Nephron (organoid): ENCODE data around the gene SFRP4.

Experiments
- H3K27ac Mint-ChIP-seq, 3 experiments: 2 replicates each; pipeline ENCODE4 v1.8.0; 2020; ENCODE audit warnings: mixed read lengths in 3 of 3, mild to moderate bottlenecking in 2 of 3, moderate library complexity in 1 of 3
- H3K27me3 Mint-ChIP-seq: 2 replicates; pipeline ENCODE4 v1.8.0; 2021; ENCODE audit warnings: low read depth, mild to moderate bottlenecking, moderate library complexity, mixed read lengths
- H3K36me3 Mint-ChIP-seq: 2 replicates; pipeline ENCODE4 v1.8.0; 2020; ENCODE audit warnings: low read depth, mixed read lengths
- H3K4me1 Mint-ChIP-seq: 2 replicates; pipeline ENCODE4 v1.8.0; 2020; ENCODE audit warnings: mixed read lengths
- H3K4me3 Mint-ChIP-seq, 3 experiments: 2 replicates each; pipeline ENCODE4 v1.8.0; 2020; ENCODE audit warnings: mild to moderate bottlenecking in 3 of 3, mixed read lengths in 3 of 3, moderate library complexity in 2 of 3
- H3K9me3 Mint-ChIP-seq: 2 replicates; pipeline ENCODE4 v1.8.0; 2020; ENCODE audit warnings: mixed read lengths
- TF ChIP-seq, protein P1 (sequence below), 3 experiments: fragments of 200-600 bp; sonication (generic); IDR thresholded peaks; one replicate each; pipeline ENCODE4 v1.5.0; 2021; ENCODE audit warnings: antibody characterized with exemption in 3 of 3; ENCODE audit not compliant: unreplicated experiment in 3 of 3

Gene SFRP4

DNA sequence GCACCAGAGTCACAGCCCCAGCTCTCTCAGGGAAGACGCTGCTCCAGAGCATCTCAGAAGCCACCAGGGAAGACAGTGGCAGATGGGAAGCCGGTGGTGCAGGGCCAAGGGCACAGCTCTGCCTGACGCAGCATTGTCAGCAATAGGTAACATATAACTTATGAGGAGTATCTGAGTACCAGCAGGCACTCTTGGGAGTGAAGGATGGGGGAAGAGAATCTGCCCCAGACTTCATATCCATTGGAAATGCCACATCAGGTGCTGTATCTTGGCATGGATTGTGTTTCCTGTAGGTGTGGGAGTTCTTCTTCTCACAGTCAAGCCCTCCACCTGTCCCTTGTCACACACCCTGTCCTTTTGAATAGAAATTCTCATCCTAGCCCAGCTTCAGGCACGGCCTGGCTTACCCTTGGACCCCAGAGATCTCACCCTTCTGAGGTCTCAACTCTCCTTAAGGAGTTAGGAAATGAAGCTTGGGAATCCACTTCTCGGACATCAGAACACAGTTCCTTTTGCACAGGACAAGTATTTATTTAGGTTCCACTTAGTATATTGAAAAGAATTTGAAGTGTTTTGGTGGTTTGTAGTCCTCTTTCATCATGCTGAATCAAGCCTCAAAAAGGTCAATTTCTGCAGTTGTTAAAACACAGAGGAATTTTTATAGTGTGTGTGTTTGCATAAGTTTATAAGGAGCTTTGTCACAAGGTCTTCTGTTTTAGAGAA lies 13.8 kb upstream of the SFRP4 start:
- Mint-ChIP-seq H3K4me3 (no peak overlapping the region), H3K36me3 (no peaks in the 10 kb centered on the region), H3K27me3 (no peaks in the 10 kb centered on the region), H3K27ac (no peak overlapping the region), H3K4me1 (peaks cover 9% of the 10 kb centered on the region), H3K9me3 (peaks cover 8% of the 10 kb centered on the region)
- TF ChIP-seq, protein P1, sequence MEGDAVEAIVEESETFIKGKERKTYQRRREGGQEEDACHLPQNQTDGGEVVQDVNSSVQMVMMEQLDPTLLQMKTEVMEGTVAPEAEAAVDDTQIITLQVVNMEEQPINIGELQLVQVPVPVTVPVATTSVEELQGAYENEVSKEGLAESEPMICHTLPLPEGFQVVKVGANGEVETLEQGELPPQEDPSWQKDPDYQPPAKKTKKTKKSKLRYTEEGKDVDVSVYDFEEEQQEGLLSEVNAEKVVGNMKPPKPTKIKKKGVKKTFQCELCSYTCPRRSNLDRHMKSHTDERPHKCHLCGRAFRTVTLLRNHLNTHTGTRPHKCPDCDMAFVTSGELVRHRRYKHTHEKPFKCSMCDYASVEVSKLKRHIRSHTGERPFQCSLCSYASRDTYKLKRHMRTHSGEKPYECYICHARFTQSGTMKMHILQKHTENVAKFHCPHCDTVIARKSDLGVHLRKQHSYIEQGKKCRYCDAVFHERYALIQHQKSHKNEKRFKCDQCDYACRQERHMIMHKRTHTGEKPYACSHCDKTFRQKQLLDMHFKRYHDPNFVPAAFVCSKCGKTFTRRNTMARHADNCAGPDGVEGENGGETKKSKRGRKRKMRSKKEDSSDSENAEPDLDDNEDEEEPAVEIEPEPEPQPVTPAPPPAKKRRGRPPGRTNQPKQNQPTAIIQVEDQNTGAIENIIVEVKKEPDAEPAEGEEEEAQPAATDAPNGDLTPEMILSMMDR (IDR thresholded peaks at IDR 0.05; ENCODE audit: unreplicated experiment in 3 of 3), result no peak

DNA sequence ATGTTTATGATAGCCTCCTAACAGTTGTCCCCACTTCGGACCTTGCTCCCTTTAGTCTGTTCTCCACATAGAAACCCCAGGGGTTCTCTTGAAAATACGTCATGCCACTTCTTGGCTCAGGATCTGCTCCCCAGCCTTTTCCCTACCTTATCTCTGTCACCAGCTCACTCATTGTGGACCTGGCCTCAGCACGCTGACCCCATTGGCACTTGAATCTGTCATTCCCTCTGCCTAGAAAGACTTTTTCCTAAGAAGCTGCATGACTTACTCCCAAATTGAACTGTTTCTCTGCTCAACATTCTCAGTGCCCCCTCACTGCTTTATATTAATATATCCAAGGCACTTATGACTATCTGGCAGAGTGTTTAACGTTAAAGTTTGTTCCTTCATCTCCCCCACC lies 12.3 kb upstream of the SFRP4 start:
- Mint-ChIP-seq H3K27ac (no peak overlapping the region), H3K9me3 (peaks cover 6% of the 10 kb centered on the region), H3K27me3 (no peaks in the 10 kb centered on the region), H3K36me3 (no peaks in the 10 kb centered on the region), H3K4me3 (no peak overlapping the region), H3K4me1 (peaks cover 16% of the 10 kb centered on the region)
- TF ChIP-seq, protein P1 (IDR thresholded peaks at IDR 0.05; ENCODE audit: unreplicated experiment in 3 of 3), result no peak

DNA sequence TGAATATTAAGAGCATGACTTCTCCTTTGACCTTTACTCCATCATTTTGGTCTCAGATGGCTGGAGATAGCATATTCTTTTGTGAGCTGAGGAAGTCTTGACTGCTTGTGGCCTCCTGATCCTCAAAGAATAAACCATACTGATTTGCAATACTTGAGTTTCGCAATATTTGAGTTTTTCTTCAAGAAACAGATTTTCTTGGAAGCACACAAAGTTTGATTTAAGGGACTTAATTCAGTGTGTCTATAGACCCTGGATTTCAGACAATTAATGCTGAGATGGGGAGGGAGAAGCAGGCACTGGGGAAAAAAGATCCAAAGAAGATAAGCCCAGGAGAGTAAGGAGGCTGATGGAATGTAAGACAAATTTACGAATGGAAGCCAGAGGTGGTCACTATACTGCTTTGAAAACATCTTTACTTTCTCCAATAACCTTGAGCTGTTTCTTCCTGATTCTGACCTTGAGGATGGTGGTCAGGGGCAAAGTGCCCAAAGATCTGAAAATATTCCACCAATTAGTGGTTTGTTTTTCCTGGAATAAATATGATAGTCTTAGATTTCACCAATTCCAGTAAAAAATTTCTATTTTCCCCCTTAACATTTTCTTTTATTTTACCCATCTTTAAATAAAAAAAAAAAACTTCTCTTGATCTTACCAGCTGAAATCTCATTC lies 11.3 kb upstream of the SFRP4 start:
- no peak overlapping the region for H3K27ac Mint-ChIP-seq
- peaks cover 12% of the 10 kb centered on the region for H3K4me1 Mint-ChIP-seq
- H3K9me3 Mint-ChIP-seq, result peaks cover 8% of the 10 kb centered on the region
- no peaks in the 10 kb centered on the region for H3K36me3 Mint-ChIP-seq
- TF ChIP-seq, protein P1 (IDR thresholded peaks at IDR 0.05; ENCODE audit: unreplicated experiment in 3 of 3), result no peak
- no peaks in the 10 kb centered on the region for H3K27me3 Mint-ChIP-seq
- H3K4me3 Mint-ChIP-seq, result no peak overlapping the region

DNA sequence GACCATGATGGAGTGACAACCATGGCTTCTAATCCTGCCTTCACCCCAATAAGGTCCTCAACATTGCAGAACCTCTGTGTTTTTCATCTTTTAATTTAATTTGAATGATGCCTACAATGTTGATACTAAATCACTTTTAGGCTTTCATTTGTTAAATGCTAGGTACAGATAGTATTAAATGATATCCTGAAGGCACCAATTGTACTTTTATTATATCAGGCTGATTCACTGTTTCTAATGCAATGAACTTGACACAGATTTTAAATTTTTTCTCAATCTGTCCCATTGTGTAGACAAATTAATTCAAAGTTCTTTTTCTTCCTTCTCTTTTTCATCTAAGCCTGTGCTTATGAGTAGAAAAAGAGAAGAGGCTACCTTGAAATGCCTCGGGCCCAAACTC lies 9.0 kb upstream of the SFRP4 start:
- H3K4me1 Mint-ChIP-seq, result peaks cover 13% of the 10 kb centered on the region

DNA sequence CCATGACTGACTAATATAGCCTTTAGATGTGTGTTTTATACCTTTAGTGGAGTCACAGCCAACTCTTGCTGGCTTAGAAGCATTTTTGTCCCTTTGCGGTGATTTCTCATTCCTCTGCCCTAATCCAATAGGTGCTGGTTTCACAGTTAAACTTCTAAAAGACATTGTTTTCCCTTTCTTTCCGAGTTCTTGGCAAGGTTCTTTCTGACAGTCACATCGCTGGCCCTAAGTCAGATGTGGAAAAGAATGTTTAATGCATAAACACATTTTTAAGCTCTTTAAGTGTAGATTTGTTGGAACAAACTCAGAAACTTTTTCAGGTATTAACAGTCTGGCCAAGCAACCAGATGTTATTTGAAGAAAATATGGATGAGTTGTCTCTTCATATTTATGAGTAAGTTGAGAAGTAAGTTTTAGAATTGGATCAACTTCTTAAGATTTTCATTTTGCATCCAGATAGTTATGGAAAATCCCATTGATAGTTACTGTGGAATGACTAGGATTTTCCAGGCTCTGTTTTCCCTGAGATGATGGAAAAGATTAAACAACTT lies 7.9 kb upstream of the SFRP4 start:
- TF ChIP-seq, protein P1 (IDR thresholded peaks at IDR 0.05; ENCODE audit: unreplicated experiment in 3 of 3), result no peak
- Mint-ChIP-seq H3K4me1 (peaks cover 24% of the 10 kb centered on the region), H3K4me3 (peak overlapping the region in 1 of 3 experiments; percentile 56), H3K36me3 (no peaks in the 10 kb centered on the region), H3K27ac (peak overlapping the region in 2 of 3 experiments; percentile 50 to 87), H3K27me3 (peaks cover 15% of the 10 kb centered on the region), H3K9me3 (peaks cover 8% of the 10 kb centered on the region)

More for the DNA sequence above, 9.0 kb upstream of the SFRP4 start:
- Mint-ChIP-seq H3K27me3 (peaks cover 4% of the 10 kb centered on the region), H3K27ac (no peak overlapping the region), H3K4me3 (no peak overlapping the region), H3K36me3 (no peaks in the 10 kb centered on the region), H3K9me3 (peaks cover 8% of the 10 kb centered on the region)
- TF ChIP-seq, protein P1 (IDR thresholded peaks at IDR 0.05; ENCODE audit: unreplicated experiment in 3 of 3), result no peak
